Ovary (tissue), 9 donors: ENCODE data around the gene NME9. TPM values are rescaled to one million over a fixed set of nuclear protein-coding genes. Genes with fewer than 3 reads are reported as not detected.

Experiments
- DNase-seq, 5 donors: peaks; one replicate each; pipeline ENCODE4 v3.0.0-alpha.2; 2019 to 2020
- H3K27ac ChIP-seq, 2 donors: fragments of 200-600 bp; one replicate each; pipeline versions ENCODE4 v1.5.1 to v1.8.0; 2019 to 2022
- H3K27me3 ChIP-seq: fragments of 200-600 bp; one replicate; pipeline ENCODE4 v1.8.0; 2022
- H3K36me3 ChIP-seq: fragments of 200-600 bp; sonication (generic); one replicate; pipeline ENCODE4 v1.5.1; 2019
- H3K4me1 ChIP-seq: one replicate; pipeline ENCODE4 v1.8.1; 2013; ENCODE audit warnings: mild to moderate bottlenecking, moderate library complexity; ENCODE audit not compliant: insufficient read depth
- H3K4me3 ChIP-seq: fragments of 200-600 bp; sonication (generic); one replicate; pipeline ENCODE4 v1.5.1; 2017
- H3K9me3 ChIP-seq, 2 donors: fragments of 200-600 bp in 1 of 2; sonication (generic) in 1 of 2; one replicate each; pipeline versions ENCODE4 v1.5.1 to v1.8.1; 2013 to 2019; ENCODE audit warnings: mild to moderate bottlenecking in 1 of 2, moderate library complexity in 1 of 2
- EP300 ChIP-seq: sonication (generic); formaldehyde crosslinking; IDR thresholded peaks from one replicate; pipeline ENCODE4 v1.6.1; 2017; ENCODE audit warnings: antibody characterized with exemption
- POLR2A ChIP-seq: fragments of 450-650 bp; IDR thresholded peaks from one replicate; pipeline ENCODE4 v1.6.1; 2017; ENCODE audit warnings: antibody characterized with exemption, mild to moderate bottlenecking, moderate library complexity
- WGBS, 3 donors: extraction: QIAGEN DNeasy Blood & Tissue Kit in 1 of 3; methylation state at CpG; one replicate each; pipeline versions ENCODE4 v1.1.5 to v1.1.7; 2013 to 2017; 5-methylcytosine and 5-hydroxymethylcytosine counted together
- intact Hi-C, 4 donors: fragments of 100-400 bp; cut with DNase I; formaldehyde crosslinking; loops; one replicate each; pipeline versions ENCODE4 v1.11.0 to v1.15.1; 2022 to 2023
- polyA plus RNA-seq, 2 donors: library from polyadenylated mRNA; stranded (reverse); fragments of 200-250 nt in 1 of 2; fragments of 350-450 nt in 1 of 2; fragmentation: Illumina TruSeq in 1 of 2; extraction: RNeasy Lipid Tissue Mini Kit (QIAGEN cat#74804) in 1 of 2; gene quantifications; one replicate each; pipeline ENCODE4 v1.2.3, GENCODE V29; 2013 to 2014
- total RNA-seq, 7 donors: library from RNA; depleted of rRNA in 2 of 7; stranded (reverse); fragments of >200 nt in 2 of 7; fragmentation: NEBNext Ultra II Directional in 3 of 7; extraction: Animal tissue kit (Norgen Biotek cat#: 25700) in 3 of 7; gene quantifications; one replicate each; pipeline versions ENCODE4 v1.1.0 to v1.2.4, GENCODE V29; 2016 to 2023
- TF ChIP-seq, protein P1 (sequence below), 3 donors: fragments of 450-650 bp in 2 of 3; fragments of 200-600 bp in 1 of 3; IDR thresholded peaks; one replicate each; pipeline versions ENCODE4 v1.5.1 to v1.8.0; 2016 to 2022; ENCODE audit warnings: antibody characterized with exemption in 3 of 3, mild to moderate bottlenecking in 1 of 3
- donor health status: DM: no; HTN: no; CAD: no; lungs with moderate emphysema.
- donor health status: DM: no; HTN: no; CAD: no.
- donor health status: Bipolar disorder and iron deficiency.
- donor health status: DM: yes; HTN: yes; CAD: no.
- donor health status: DM: no; HTN: no; CAD: no.
- donor health status: DM: yes; HTN: yes; CAD: no.

The NME9 gene
- total and polyA plus RNA-seq, 9 donors: 0.23 to 9.8 (median 0.82) TPM

DNA sequence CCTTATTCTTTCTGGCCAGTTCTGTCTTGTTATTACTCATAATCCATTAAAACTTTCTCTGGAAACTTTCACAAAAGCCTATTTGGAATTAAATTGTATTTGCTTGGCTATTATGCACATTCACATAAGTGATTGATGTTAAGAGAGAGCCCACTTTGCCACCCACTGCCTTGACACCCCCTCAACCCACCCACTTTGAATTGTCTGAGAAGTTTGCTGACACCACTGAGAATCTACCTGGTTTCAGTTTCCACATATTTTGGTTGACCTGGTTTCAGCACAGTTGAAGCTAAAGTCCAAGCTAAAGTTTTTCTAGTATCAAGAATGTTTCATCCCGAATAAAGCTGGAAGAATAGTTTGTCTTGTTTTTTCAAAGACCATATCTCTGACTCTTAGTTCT, 71.7 kb downstream of the NME9 start:
- 63 to 86% (median 85%) methylated on average over 1 of the region's 1 CpG for WGBS, 3 donors
- TF ChIP-seq, protein P1, sequence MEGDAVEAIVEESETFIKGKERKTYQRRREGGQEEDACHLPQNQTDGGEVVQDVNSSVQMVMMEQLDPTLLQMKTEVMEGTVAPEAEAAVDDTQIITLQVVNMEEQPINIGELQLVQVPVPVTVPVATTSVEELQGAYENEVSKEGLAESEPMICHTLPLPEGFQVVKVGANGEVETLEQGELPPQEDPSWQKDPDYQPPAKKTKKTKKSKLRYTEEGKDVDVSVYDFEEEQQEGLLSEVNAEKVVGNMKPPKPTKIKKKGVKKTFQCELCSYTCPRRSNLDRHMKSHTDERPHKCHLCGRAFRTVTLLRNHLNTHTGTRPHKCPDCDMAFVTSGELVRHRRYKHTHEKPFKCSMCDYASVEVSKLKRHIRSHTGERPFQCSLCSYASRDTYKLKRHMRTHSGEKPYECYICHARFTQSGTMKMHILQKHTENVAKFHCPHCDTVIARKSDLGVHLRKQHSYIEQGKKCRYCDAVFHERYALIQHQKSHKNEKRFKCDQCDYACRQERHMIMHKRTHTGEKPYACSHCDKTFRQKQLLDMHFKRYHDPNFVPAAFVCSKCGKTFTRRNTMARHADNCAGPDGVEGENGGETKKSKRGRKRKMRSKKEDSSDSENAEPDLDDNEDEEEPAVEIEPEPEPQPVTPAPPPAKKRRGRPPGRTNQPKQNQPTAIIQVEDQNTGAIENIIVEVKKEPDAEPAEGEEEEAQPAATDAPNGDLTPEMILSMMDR (IDR thresholded peaks at IDR 0.05): no peak
- TF ChIP-seq POLR2A (no peak), EP300 (no peak)
- DNase-seq: no peak

DNA sequence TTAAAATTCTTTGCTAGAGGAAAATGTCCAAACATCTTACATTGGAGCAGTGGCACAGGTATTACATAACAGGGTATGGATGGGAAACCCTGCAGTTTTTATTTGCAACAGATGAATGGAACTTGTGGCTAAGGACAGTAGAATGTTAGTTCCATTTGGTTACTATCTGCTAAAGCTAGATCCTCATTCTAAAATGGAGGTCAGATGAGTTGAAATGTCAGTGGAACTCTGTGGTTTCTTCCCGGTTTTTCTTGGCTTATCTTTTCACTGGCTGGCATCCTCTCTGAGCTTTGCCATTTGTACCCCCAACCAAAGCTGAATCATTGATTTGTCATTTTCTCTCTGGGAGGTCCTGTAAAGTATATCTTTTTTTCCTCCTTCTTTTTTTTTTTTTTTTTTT, 73.6 kb downstream of the NME9 start:
- Histone ChIP-seq H3K36me3 (no peaks in the 10 kb centered on the region), H3K4me1 (no peaks in the 10 kb centered on the region), H3K4me3 (no peak overlapping the region), H3K27me3 (no peaks in the 10 kb centered on the region), H3K27ac (no peak overlapping the region), H3K9me3 (no peaks in the 10 kb centered on the region)
- TF ChIP-seq EP300 (no peak), POLR2A (no peak)
- TF ChIP-seq, protein P1 (IDR thresholded peaks at IDR 0.05): no peak
- intact Hi-C loops: loop anchor here in 1 of 4 donors (10.0 kb wide), 1 partner anchor 131 kb away; no protein-coding TSS in a partner anchor
- WGBS, 3 donors: 75 to 91% (median 78%) methylated on average over 1 of the region's 1 CpG
- DNase-seq: no peak

More for the DNA sequence above, 71.7 kb downstream of the NME9 start:
- H3K27me3 ChIP-seq: no peaks in the 10 kb centered on the region
- no peaks in the 10 kb centered on the region for H3K36me3 ChIP-seq
- H3K4me3 ChIP-seq: no peak overlapping the region
- intact Hi-C loops: loop anchor here in 1 of 4 donors (10.0 kb wide), 1 partner anchor 133 kb away; no protein-coding TSS in a partner anchor
- no peaks in the 10 kb centered on the region for H3K9me3 ChIP-seq
- H3K4me1 ChIP-seq: no peaks in the 10 kb centered on the region
- H3K27ac ChIP-seq: no peak overlapping the region

DNA sequence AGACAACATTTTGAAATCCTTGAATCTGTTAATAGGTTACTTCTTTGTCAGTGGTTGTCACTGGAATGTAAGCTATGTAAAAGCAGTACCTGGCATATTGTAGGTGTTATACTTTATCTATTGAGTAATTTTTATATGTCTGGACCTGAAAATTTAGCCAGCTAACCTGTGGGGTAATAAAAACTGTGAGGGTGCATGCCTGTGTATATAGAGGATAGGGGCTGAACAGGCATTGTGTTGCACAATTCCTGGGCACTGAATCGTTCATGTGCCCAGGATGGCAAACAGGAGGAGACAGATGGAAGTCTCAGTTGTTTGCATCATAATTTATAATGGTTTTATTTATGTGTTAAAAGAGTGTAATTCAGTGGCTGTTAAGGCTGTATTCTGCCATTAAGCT, 75.4 kb downstream of the NME9 start:
- Histone ChIP-seq H3K4me3 (no peak overlapping the region), H3K27me3 (no peaks in the 10 kb centered on the region), H3K9me3 (no peaks in the 10 kb centered on the region), H3K36me3 (no peaks in the 10 kb centered on the region), H3K4me1 (no peaks in the 10 kb centered on the region), H3K27ac (no peak overlapping the region)
- TF ChIP-seq EP300 (no peak), POLR2A (no peak)
- TF ChIP-seq, protein P1 (IDR thresholded peaks at IDR 0.05): no peak
- intact Hi-C loops: loop anchor here in 1 of 4 donors (10.0 kb wide), 1 partner anchor 129 kb away; no protein-coding TSS in a partner anchor
- 66 to 76% (median 76%) methylated on average over 1 of the region's 1 CpG for WGBS, 3 donors
- DNase-seq: no peak

DNA sequence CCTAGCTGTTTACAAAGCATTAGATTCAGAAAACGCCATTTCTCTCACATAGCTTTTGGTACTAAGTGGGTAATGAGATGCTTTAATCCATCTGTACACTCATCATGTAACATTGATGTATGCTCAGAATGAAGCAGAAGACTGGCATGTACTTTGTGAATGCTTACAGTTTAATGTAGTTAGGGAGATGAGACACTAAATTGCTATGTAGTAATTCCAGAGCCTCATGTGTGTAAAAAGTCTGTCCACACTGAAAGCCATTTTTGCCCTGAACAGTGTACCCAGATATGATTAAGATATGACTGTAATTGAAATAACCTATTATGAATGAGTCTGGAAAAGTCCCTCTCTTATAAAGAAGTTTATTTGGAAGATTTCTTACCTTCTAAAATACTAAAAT, 76.0 kb downstream of the NME9 start:
- DNase-seq: no peak
- TF ChIP-seq, protein P1 (IDR thresholded peaks at IDR 0.05): no peak
- TF ChIP-seq EP300: no peak
- no peak for TF ChIP-seq POLR2A
- intact Hi-C loops: loop anchor here in 1 of 4 donors (10.0 kb wide), 1 partner anchor 129 kb away; no protein-coding TSS in a partner anchor
- Histone ChIP-seq H3K9me3 (no peaks in the 10 kb centered on the region), H3K36me3 (no peaks in the 10 kb centered on the region), H3K27ac (no peak overlapping the region), H3K4me3 (no peak overlapping the region), H3K27me3 (no peaks in the 10 kb centered on the region), H3K4me1 (no peaks in the 10 kb centered on the region)
- WGBS, 3 donors: 93 to 95% (median 94%) methylated on average over 1 of the region's 1 CpG

Other genes with a start within 250 kb of the NME9 start
- gene DZIP1L, start 214.2 kb downstream of the NME9 start, total RNA-seq: 10 to 100 TPM; 17.2 to 29.0 (median 22.2) TPM
- gene DZIP1L, start 214.2 kb downstream of the NME9 start, polyA plus RNA-seq: 1 to 10 TPM; 4.9 to 8.5 TPM
- gene A4GNT, start 197.5 kb downstream of the NME9 start, total RNA-seq: not detected
- gene A4GNT, start 197.5 kb downstream of the NME9 start, polyA plus RNA-seq: not detected
- gene DBR1, start 154.9 kb downstream of the NME9 start, total RNA-seq: 10 to 100 TPM in 6 of 7 donors, 1 to 10 TPM in 1; 8.5 to 16.0 (median 15.0) TPM
- 10 to 100 TPM in 1 of 2 donors, 1 to 10 TPM in 1; 8.6 to 14.7 TPM for gene DBR1, start 154.9 kb downstream of the NME9 start, polyA plus RNA-seq
- 10 to 100 TPM; 34.3 to 49.2 (median 45.8) TPM for gene ARMC8, start 142.6 kb downstream of the NME9 start, total RNA-seq
- gene ARMC8, start 142.6 kb downstream of the NME9 start, polyA plus RNA-seq: 10 to 100 TPM; 14.3 to 24.4 TPM
- gene MRAS, start 18.7 kb upstream of the NME9 start, total RNA-seq: 100 to 1,000 TPM in 2 of 7 donors, 10 to 100 TPM in 5; 35.9 to 148 (median 86.0) TPM
- 10 to 100 TPM; 46.4 to 76.2 TPM for gene MRAS, start 18.7 kb upstream of the NME9 start, polyA plus RNA-seq
- gene ESYT3, start 104.8 kb upstream of the NME9 start, total RNA-seq: 1 to 10 TPM in 3 of 7 donors, under 1 TPM in 4; 0.48 to 2.0 (median 0.83) TPM
- under 1 TPM; 0.53 to 0.70 TPM for gene ESYT3, start 104.8 kb upstream of the NME9 start, polyA plus RNA-seq